NK-92 (cell line): ENCODE results near the gene TPCN1.

Experiments
- DNase-seq: peaks from one replicate; lab custom pipeline; 2025; ENCODE audit not compliant: unreplicated experiment; lab: John Stamatoyannopoulos, UW

Gene TPCN1

GRCh38 chr12:113239811-113240331, 18.6 kb downstream of the TPCN1 start:
- no peak for DNase-seq

GRCh38 chr12:113240395-113240794, 19.1 kb downstream of the TPCN1 start:
- no peak for DNase-seq

GRCh38 chr12:113241191-113242025, 20.1 kb downstream of the TPCN1 start:
- DNase-seq = no peak

- DNase-seq = no peak
Observed at GRCh38 chr12:113242026-113242418, 20.8 kb downstream of the TPCN1 start.

GRCh38 chr12:113242560-113242959, 21.3 kb downstream of the TPCN1 start:
- no peak for DNase-seq

GRCh38 chr12:113244047-113244460, 22.8 kb downstream of the TPCN1 start:
- DNase-seq = no peak

GRCh38 chr12:113244478-113244958, 23.3 kb downstream of the TPCN1 start:
- no peak for DNase-seq

GRCh38 chr12:113245695-113246477, 24.6 kb downstream of the TPCN1 start:
- no peak for DNase-seq

GRCh38 chr12:113246478-113247122, 25.3 kb downstream of the TPCN1 start:
- no peak for DNase-seq

GRCh38 chr12:113247123-113248050, 26.1 kb downstream of the TPCN1 start:
- no peak for DNase-seq

- no peak for DNase-seq
Observed at GRCh38 chr12:113248051-113248825, 27.0 kb downstream of the TPCN1 start.

- DNase-seq = no peak
Observed at GRCh38 chr12:113248842-113249435, 27.7 kb downstream of the TPCN1 start.

- DNase-seq = no peak
Observed at GRCh38 chr12:113249546-113249945, 28.3 kb downstream of the TPCN1 start.

- DNase-seq = no peak
Observed at GRCh38 chr12:113250045-113250444, 28.8 kb downstream of the TPCN1 start.

- DNase-seq = no peak
Observed at GRCh38 chr12:113251404-113252070, 30.3 kb downstream of the TPCN1 start.

GRCh38 chr12:113252494-113252893, 31.2 kb downstream of the TPCN1 start:
- DNase-seq = no peak

- DNase-seq = no peak
Observed at GRCh38 chr12:113253532-113254285, 32.4 kb downstream of the TPCN1 start.

GRCh38 chr12:113254298-113254697, 33.0 kb downstream of the TPCN1 start:
- DNase-seq = no peak
